Esophagus squamous epithelium (tissue), 4 donors: ENCODE results near the gene GAL3ST3.

ENCODE experiments used
- POLR2A ChIP-seq, 4 donors: fragments of 450-650 bp; IDR thresholded peaks; one replicate each; pipeline ENCODE4 v1.6.1; 2017; ENCODE audit warnings: antibody characterized with exemption in 4 of 4, mild to moderate bottlenecking in 4 of 4, moderate library complexity in 3 of 4
- TF ChIP-seq, protein P1 (sequence below), 6 experiments: fragments of 450-650 bp in 4 of 6; fragments of 200-600 bp in 2 of 6; sonication (generic) in 2 of 6; IDR thresholded peaks; one replicate each; pipeline ENCODE4 v1.5.1; 2016 to 2019; ENCODE audit warnings: antibody characterized with exemption in 6 of 6, mild to moderate bottlenecking in 4 of 6, moderate library complexity in 4 of 6

DNA sequence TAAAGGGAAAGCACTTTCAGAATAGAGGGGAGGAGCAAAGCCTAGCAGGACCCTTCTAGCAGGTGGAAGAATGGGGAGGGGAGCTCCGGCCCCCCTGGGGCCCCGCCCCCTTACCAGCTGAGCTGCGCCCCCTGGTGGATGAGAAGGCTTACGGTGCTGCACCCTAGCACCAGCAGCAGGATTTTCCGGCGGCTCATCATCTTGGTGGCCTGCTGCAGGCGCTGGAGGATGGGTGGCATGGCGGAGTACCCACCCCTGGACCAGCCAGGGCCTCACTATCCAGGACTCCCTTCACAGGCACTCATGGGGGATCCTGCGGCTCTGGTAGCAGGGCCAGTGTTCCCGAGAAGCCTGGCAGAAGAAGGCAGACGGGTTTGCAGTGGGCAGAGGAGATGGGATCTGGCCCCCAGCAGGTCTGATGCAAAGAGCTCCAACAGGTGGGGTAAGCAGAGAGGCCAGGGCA lies 3.8 kb downstream of the GAL3ST3 start:
- TF ChIP-seq, protein P1, sequence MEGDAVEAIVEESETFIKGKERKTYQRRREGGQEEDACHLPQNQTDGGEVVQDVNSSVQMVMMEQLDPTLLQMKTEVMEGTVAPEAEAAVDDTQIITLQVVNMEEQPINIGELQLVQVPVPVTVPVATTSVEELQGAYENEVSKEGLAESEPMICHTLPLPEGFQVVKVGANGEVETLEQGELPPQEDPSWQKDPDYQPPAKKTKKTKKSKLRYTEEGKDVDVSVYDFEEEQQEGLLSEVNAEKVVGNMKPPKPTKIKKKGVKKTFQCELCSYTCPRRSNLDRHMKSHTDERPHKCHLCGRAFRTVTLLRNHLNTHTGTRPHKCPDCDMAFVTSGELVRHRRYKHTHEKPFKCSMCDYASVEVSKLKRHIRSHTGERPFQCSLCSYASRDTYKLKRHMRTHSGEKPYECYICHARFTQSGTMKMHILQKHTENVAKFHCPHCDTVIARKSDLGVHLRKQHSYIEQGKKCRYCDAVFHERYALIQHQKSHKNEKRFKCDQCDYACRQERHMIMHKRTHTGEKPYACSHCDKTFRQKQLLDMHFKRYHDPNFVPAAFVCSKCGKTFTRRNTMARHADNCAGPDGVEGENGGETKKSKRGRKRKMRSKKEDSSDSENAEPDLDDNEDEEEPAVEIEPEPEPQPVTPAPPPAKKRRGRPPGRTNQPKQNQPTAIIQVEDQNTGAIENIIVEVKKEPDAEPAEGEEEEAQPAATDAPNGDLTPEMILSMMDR (IDR thresholded peaks at IDR 0.05): peak; percentile 77 to 95 (median 83)
- no peak for TF ChIP-seq POLR2A (IDR thresholded peaks at IDR 0.05)
